Osteoblast (primary cell): ENCODE measurements around the gene WIPF3. TPM values are rescaled to one million over a fixed set of nuclear protein-coding genes. Genes with fewer than 3 reads are reported as not detected.

Experiments
- DNase-seq: peaks from one replicate; pipeline ENCODE4 v3.0.0; 2011; ENCODE audit warnings: low spot score, mixed read lengths; ENCODE audit not compliant: insufficient read length; ENCODE audit errors: missing footprints
- H2AFZ ChIP-seq: 2 replicates; pipeline ENCODE4 v1.6.0; 2011; ENCODE audit warnings: mild to moderate bottlenecking, low read length
- H3K27ac ChIP-seq: 2 replicates; pipeline ENCODE4 v1.5.1; 2011; ENCODE audit warnings: mild to moderate bottlenecking, low read depth, low read length, moderate library complexity
- H3K27me3 ChIP-seq: 2 replicates; pipeline ENCODE4 v1.6.0; 2012; ENCODE audit warnings: mild to moderate bottlenecking, control low read depth, inconsistent platforms, low read length, moderate library complexity; ENCODE audit not compliant: insufficient read depth
- H3K36me3 ChIP-seq: 2 replicates; pipeline ENCODE4 v1.5.1; 2011; ENCODE audit warnings: mild to moderate bottlenecking, low read length, control low read depth, moderate library complexity; ENCODE audit not compliant: insufficient read depth
- H3K4me1 ChIP-seq: 2 replicates; pipeline ENCODE4 v1.5.1; 2011; ENCODE audit warnings: mild to moderate bottlenecking, low read length, control low read depth, moderate library complexity; ENCODE audit not compliant: insufficient read depth
- H3K4me2 ChIP-seq: 2 replicates; pipeline ENCODE4 v1.6.0; 2011; ENCODE audit warnings: mild to moderate bottlenecking, low read length; ENCODE audit not compliant: insufficient read depth
- H3K4me3 ChIP-seq: fragments of 200-600 bp; sonication (generic); 3 replicates; pipeline ENCODE4 v1.5.1; 2012; ENCODE audit warnings: mild to moderate bottlenecking, low read length, inconsistent platforms; ENCODE audit not compliant: insufficient read depth
- H3K79me2 ChIP-seq: 2 replicates; pipeline ENCODE4 v1.6.0; 2012; ENCODE audit warnings: mild to moderate bottlenecking, low read length, control low read depth, inconsistent platforms; ENCODE audit not compliant: insufficient read depth
- H3K9me3 ChIP-seq: 2 replicates; pipeline ENCODE4 v1.5.1; 2011; ENCODE audit warnings: low read depth, low read length, control low read depth
- H4K20me1 ChIP-seq: 2 replicates; pipeline ENCODE4 v1.6.0; 2012; ENCODE audit warnings: mild to moderate bottlenecking, low read length, control low read depth; ENCODE audit not compliant: insufficient read depth
- total RNA-seq: library from RNA; depleted of rRNA; stranded (reverse); fragments of >200 nt; gene quantifications from 2 replicates; pipeline ENCODE4 v1.2.3, GENCODE V29; 2012
- TF ChIP-seq, protein P1 (sequence below): IDR thresholded peaks from 2 replicates; pipeline ENCODE4 v1.5.1; 2011; ENCODE audit warnings: mild to moderate bottlenecking, low read depth, low read length, moderate library complexity; ENCODE audit errors: extremely low read depth

Gene WIPF3
- total RNA-seq, 1 donor = not detected

GRCh38 chr7:29865526-29865925, 59.2 kb downstream of the WIPF3 start:
- H3K9me3 ChIP-seq = no peaks in the 10 kb centered on the region
- H3K4me1 ChIP-seq = peaks cover 11% of the 10 kb centered on the region
- TF ChIP-seq, protein P1, sequence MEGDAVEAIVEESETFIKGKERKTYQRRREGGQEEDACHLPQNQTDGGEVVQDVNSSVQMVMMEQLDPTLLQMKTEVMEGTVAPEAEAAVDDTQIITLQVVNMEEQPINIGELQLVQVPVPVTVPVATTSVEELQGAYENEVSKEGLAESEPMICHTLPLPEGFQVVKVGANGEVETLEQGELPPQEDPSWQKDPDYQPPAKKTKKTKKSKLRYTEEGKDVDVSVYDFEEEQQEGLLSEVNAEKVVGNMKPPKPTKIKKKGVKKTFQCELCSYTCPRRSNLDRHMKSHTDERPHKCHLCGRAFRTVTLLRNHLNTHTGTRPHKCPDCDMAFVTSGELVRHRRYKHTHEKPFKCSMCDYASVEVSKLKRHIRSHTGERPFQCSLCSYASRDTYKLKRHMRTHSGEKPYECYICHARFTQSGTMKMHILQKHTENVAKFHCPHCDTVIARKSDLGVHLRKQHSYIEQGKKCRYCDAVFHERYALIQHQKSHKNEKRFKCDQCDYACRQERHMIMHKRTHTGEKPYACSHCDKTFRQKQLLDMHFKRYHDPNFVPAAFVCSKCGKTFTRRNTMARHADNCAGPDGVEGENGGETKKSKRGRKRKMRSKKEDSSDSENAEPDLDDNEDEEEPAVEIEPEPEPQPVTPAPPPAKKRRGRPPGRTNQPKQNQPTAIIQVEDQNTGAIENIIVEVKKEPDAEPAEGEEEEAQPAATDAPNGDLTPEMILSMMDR = no peak
- H3K4me3 ChIP-seq = no peak overlapping the region
- no peak overlapping the region for H3K4me2 ChIP-seq
- DNase-seq = peak; percentile 71
- H2AFZ ChIP-seq = peak overlapping the region; percentile 16
- no peaks in the 10 kb centered on the region for H3K79me2 ChIP-seq
- H3K36me3 ChIP-seq = no peaks in the 10 kb centered on the region
- H3K27me3 ChIP-seq = peaks cover 6% of the 10 kb centered on the region
- no peaks in the 10 kb centered on the region for H4K20me1 ChIP-seq
- H3K27ac ChIP-seq = peak overlapping the region; percentile 58

- Histone ChIP-seq H3K79me2 (no peaks in the 10 kb centered on the region), H3K27ac (no peak overlapping the region), H3K4me1 (peaks cover 11% of the 10 kb centered on the region), H3K9me3 (no peaks in the 10 kb centered on the region), H2AFZ (peak overlapping the region; percentile 23), H3K4me2 (peak overlapping the region; percentile 24), H3K36me3 (no peaks in the 10 kb centered on the region), H4K20me1 (no peaks in the 10 kb centered on the region), H3K4me3 (no peak overlapping the region), H3K27me3 (peaks cover 6% of the 10 kb centered on the region)
- TF ChIP-seq, protein P1 = no peak
- DNase-seq = no peak
These were observed 60.2 kb downstream of the WIPF3 start for GRCh38 chr7:29866490-29866930.

DNA sequence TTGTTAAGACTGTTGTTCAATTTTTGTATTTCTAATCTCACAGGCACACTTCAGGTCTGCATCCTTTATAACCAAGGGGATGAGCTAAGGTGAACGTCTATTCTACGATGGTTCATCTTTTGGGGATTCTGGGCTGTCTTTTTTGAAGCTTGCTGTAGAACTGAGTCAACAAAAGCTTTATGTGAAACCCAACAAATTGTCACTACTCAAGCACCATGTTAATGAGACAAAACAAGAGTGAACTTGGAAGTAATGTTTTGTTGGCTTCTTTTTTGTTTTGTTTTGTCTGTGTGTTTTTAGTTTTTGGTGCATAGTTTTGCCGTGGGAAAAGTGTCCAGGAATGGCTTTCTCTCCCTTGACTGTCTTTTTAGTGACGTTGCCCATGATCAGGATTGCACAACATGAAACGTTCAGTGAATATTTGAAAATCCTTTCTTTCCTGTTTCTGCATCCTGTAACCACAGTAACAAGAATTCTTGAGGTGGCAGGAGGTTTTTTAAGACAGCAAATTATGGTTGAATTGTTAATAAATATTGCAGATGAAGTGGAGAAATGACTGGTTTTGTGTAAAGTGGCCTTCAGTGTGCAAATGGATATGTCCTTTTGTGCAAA, 65.6 kb downstream of the WIPF3 start:
- no peaks in the 10 kb centered on the region for H3K36me3 ChIP-seq
- no peaks in the 10 kb centered on the region for H3K9me3 ChIP-seq
- no peak overlapping the region for H3K27ac ChIP-seq
- H3K4me2 ChIP-seq = peak overlapping the region; percentile 21
- peak; percentile 89 for DNase-seq
- no peaks in the 10 kb centered on the region for H3K4me1 ChIP-seq
- H3K27me3 ChIP-seq = peaks cover 16% of the 10 kb centered on the region
- no peaks in the 10 kb centered on the region for H3K79me2 ChIP-seq
- no peak overlapping the region for H2AFZ ChIP-seq
- no peaks in the 10 kb centered on the region for H4K20me1 ChIP-seq
- TF ChIP-seq, protein P1 = no peak
- H3K4me3 ChIP-seq = no peak overlapping the region

DNA sequence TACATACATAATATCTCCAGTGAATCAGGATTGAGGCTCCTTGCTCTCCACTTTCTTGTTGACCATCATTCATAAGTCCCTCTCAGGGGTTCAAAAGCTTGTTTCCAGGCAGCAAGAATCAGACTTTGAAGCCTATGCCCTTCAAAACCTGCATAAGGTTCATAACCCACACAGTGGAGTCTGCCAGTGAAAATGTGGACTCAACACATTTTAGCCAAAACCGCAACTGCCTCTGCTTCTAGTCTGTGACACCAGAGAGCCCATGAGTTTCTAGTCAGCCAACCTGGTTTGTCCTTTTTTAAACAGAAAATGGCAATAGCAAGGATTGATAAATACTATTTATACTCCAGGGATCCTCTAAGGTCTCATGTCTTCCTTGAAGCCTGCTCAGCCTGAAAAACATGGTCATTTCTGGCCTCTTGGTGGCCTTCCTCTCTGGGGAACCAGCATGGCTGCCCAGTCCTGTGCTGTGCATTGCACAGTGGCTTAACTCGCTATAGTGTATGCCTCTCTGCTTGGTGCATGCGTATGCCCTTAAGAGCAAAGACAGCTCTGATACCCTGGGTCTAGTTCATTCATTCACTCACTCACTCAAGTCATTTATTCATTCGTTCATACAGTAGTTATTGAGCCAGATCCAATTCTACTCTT, 67.5 kb downstream of the WIPF3 start:
- Histone ChIP-seq H3K9me3 (no peaks in the 10 kb centered on the region), H3K27me3 (peaks cover 18% of the 10 kb centered on the region), H3K79me2 (no peaks in the 10 kb centered on the region), H3K4me3 (no peak overlapping the region), H3K27ac (no peak overlapping the region), H3K36me3 (no peaks in the 10 kb centered on the region), H3K4me2 (no peak overlapping the region), H2AFZ (no peak overlapping the region), H3K4me1 (no peaks in the 10 kb centered on the region), H4K20me1 (no peaks in the 10 kb centered on the region)
- TF ChIP-seq, protein P1 = no peak
- no peak for DNase-seq
